Upper lobe of right lung (tissue), 1 donor: ENCODE measurements around the gene SLC15A2. TPM values are rescaled to one million over a fixed set of nuclear protein-coding genes. Genes with fewer than 3 reads are reported as not detected.
"Not testable (repeated sequence)": the region's sequence is repeated elsewhere in the genome, so short reads cannot be mapped to it uniquely, and the experiment has no call there.

Source experiments
- ATAC-seq: fragments of 200-7000 bp; cut with Tn5 transposase; one replicate; pipeline ENCODE4 v1.9.1; 2020; ENCODE audit warnings: mild to moderate bottlenecking, moderate library complexity
- DNase-seq: peaks from one replicate; pipeline ENCODE4 v3.0.0-alpha.2; 2020
- H3K27ac ChIP-seq: fragments of 200-600 bp; one replicate; pipeline ENCODE4 v1.8.0; 2022
- H3K27me3 ChIP-seq: fragments of 200-600 bp; one replicate; pipeline ENCODE4 v1.8.0; 2022; ENCODE audit warnings: mild to moderate bottlenecking
- H3K36me3 ChIP-seq: fragments of 200-600 bp; one replicate; pipeline ENCODE4 v1.8.0; 2022
- H3K4me1 ChIP-seq: fragments of 200-600 bp; one replicate; pipeline ENCODE4 v1.8.0; 2022
- H3K4me3 ChIP-seq: fragments of 200-600 bp; one replicate; pipeline ENCODE4 v1.8.0; 2022; ENCODE audit warnings: mild to moderate bottlenecking
- H3K9me3 ChIP-seq: fragments of 200-600 bp; one replicate; pipeline ENCODE4 v1.8.0; 2022
- CTCF ChIP-seq: fragments of 200-600 bp; IDR thresholded peaks from one replicate; pipeline ENCODE4 v1.8.0; 2022; ENCODE audit warnings: antibody characterized with exemption
- intact Hi-C: fragments of 100-400 bp; cut with DNase I; formaldehyde crosslinking; loops from one replicate; pipeline ENCODE4 v1.11.0; 2022
- long read RNA-seq: library from polyadenylated mRNA; unstranded; transcript quantifications from one replicate; pipeline ENCODE4 v2.0.0, GENCODE V29; 2021
- total RNA-seq: library from RNA; stranded (reverse); fragmentation: NEBNext Ultra II Directional; extraction: Animal tissue kit (Norgen Biotek cat#: 25700); gene quantifications from one replicate; pipeline ENCODE4 v1.2.1, GENCODE V29; 2021
- donor health status: DM: no; HTN: yes; CAD: no; lungs with severe emphysema.

The SLC15A2 gene
- total RNA-seq: 63.6 TPM
- long read RNA-seq, full-length matches to known transcripts: 27 of 40 reads
- long read RNA-seq, partial matches to known transcripts: 5 of 40 reads
- long read RNA-seq, other reads (novel, unspliced or antisense): 8 of 40 reads

GRCh38 chr3:121894301-121894990, at the start of gene SLC15A2:
Gene SLC15A2 (plus strand): TSS chr3:121894401. CDS start chr3:121894477, 76 bp downstream.
- DNase-seq (no peak), ATAC-seq (peak; percentile 87)
- TF ChIP-seq CTCF: no peak
- H3K4me3 ChIP-seq: peak within 1 kb of the TSS; percentile 43
- H3K36me3 ChIP-seq: peaks cover 8% of the 10 kb centered on the region
- intact Hi-C loops: no loop called here
- H3K4me1 ChIP-seq: peaks cover 3% of the 10 kb centered on the region
- peak within 1 kb of the TSS; percentile 77 for H3K27ac ChIP-seq
- no peaks in the 10 kb centered on the region for H3K27me3 ChIP-seq
- no peaks in the 10 kb centered on the region for H3K9me3 ChIP-seq

DNA sequence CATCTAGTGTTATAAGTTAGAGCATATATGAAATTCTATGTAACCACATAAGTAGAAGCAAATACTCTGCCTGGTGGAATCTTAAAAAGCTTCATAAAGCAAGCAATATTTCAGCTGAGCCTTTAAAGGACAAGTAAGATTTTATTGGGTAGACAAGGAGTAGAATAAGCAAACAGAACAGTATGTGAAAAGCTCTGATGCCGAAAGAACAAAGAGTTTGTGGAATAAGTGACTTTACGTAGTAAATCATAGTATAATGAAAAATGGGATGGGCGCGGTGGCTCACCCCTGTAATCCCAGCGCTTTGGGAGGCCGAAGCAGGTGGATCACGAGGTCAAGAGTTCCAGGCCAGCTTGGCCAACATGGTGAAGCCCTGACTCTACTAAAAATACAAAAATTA, 49.3 kb upstream of the SLC15A2 start:
- TF ChIP-seq CTCF: no peak
- no peaks in the 10 kb centered on the region for H3K4me1 ChIP-seq
- H3K27ac ChIP-seq: no peak overlapping the region
- DNase-seq (no peak), ATAC-seq (no peak)
- intact Hi-C loops: no loop called here
- no peaks in the 10 kb centered on the region for H3K27me3 ChIP-seq
- H3K4me3 ChIP-seq: no peak overlapping the region
- H3K36me3 ChIP-seq: no peaks in the 10 kb centered on the region
- no peaks in the 10 kb centered on the region for H3K9me3 ChIP-seq

GRCh38 chr3:121852256-121852655, 41.9 kb upstream of the SLC15A2 start:
- H3K4me1 ChIP-seq: no peaks in the 10 kb centered on the region
- H3K4me3 ChIP-seq: no peak overlapping the region
- ATAC-seq: no peak
- H3K27me3 ChIP-seq: no peaks in the 10 kb centered on the region
- no peak overlapping the region for H3K27ac ChIP-seq
- H3K36me3 ChIP-seq: no peaks in the 10 kb centered on the region
- no peak for DNase-seq
- H3K9me3 ChIP-seq: no peaks in the 10 kb centered on the region
- intact Hi-C loops: no loop called here
- no peak for TF ChIP-seq CTCF

DNA sequence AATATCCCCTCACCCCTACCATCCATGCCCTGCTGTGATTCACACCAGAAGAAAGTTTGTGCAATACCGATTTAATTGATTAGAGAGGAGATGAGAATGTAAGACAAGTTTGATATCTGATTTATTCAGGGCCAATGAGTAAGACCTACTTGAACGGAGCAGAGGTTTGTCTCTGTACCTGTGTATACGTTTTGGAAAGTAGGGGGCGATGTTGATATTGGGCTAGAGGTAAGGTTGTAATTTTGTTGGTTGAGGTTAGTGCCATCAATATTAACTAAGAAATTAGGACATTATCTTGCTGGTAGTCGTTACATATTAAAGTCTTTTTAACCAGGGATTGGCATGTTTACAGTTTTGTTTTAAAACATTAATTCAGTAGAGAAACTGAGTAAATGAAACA, 38.6 kb upstream of the SLC15A2 start:
- Histone ChIP-seq H3K36me3 (no peaks in the 10 kb centered on the region), H3K4me3 (no peak overlapping the region), H3K27ac (no peak overlapping the region), H3K4me1 (no peaks in the 10 kb centered on the region), H3K9me3 (no peaks in the 10 kb centered on the region), H3K27me3 (no peaks in the 10 kb centered on the region)
- ATAC-seq: peak; percentile 57
- intact Hi-C loops: no loop called here
- DNase-seq: no peak
- TF ChIP-seq CTCF: peak; percentile 13

GRCh38 chr3:121857778-121858177, 36.4 kb upstream of the SLC15A2 start:
- H3K4me3 ChIP-seq, DNase-seq, H3K4me1 ChIP-seq, H3K9me3 ChIP-seq, H3K36me3 ChIP-seq, intact Hi-C loops, H3K27ac ChIP-seq, ATAC-seq, H3K27me3 ChIP-seq: not testable (repeated sequence)

GRCh38 chr3:121863247-121863646, 31.0 kb upstream of the SLC15A2 start:
- ATAC-seq, H3K36me3 ChIP-seq, DNase-seq, H3K27me3 ChIP-seq, H3K4me1 ChIP-seq, H3K4me3 ChIP-seq, H3K9me3 ChIP-seq, intact Hi-C loops, H3K27ac ChIP-seq: not testable (repeated sequence)
